Heart right ventricle (tissue), 16 donors: ENCODE measurements around the gene IGF1. TPM values are rescaled to one million over a fixed set of nuclear protein-coding genes. Genes with fewer than 3 reads are reported as not detected.

Source experiments
- ATAC-seq, 8 donors: fragments of 200-7000 bp; cut with Tn5 transposase; one replicate each; pipeline ENCODE4 v1.9.1; 2020; ENCODE audit warnings: mild to moderate bottlenecking in 8 of 8, moderate library complexity in 8 of 8, moderate number of reproducible peaks in 1 of 8
- DNase-seq, 2 donors: peaks; one replicate each; pipeline ENCODE4 v3.0.0-alpha.2; 2020
- H3K27ac ChIP-seq, 10 donors: fragments of 200-600 bp; sonication (generic) in 2 of 10; one replicate each; pipeline versions ENCODE4 v1.5.0 to v1.8.0; 2020 to 2022; ENCODE audit warnings: mild to moderate bottlenecking in 3 of 10
- H3K27me3 ChIP-seq, 7 donors: fragments of 200-600 bp; one replicate each; pipeline ENCODE4 v1.8.0; 2021 to 2022; ENCODE audit warnings: mild to moderate bottlenecking in 2 of 7
- H3K36me3 ChIP-seq, 9 donors: fragments of 200-600 bp; sonication (generic) in 1 of 9; one replicate each; pipeline versions ENCODE4 v1.5.0 to v1.8.0; 2020 to 2022; ENCODE audit warnings: mild to moderate bottlenecking in 2 of 9
- H3K4me1 ChIP-seq, 9 donors: fragments of 200-600 bp; sonication (generic) in 1 of 9; one replicate each; pipeline versions ENCODE4 v1.5.0 to v1.8.0; 2020 to 2022; ENCODE audit warnings: mild to moderate bottlenecking in 4 of 9
- H3K4me3 ChIP-seq, 10 donors: fragments of 200-600 bp; sonication (generic) in 2 of 10; one replicate each; pipeline versions ENCODE4 v1.5.0 to v1.8.0; 2020 to 2022; ENCODE audit warnings: mild to moderate bottlenecking in 7 of 10, moderate library complexity in 2 of 10
- H3K9me3 ChIP-seq, 11 donors: fragments of 200-600 bp in 10 of 11; sonication (generic) in 2 of 11; one replicate each; pipeline versions ENCODE4 v1.5.0 to v1.8.0; 2013 to 2022; ENCODE audit warnings: mild to moderate bottlenecking in 2 of 11, control low read depth in 1 of 11, moderate library complexity in 1 of 11
- CTCF ChIP-seq, 9 donors: fragments of 200-600 bp; sonication (generic) in 2 of 9; IDR thresholded peaks; one replicate each; pipeline versions ENCODE4 v1.5.0 to v1.8.0; 2021 to 2022; ENCODE audit warnings: antibody characterized with exemption in 9 of 9, mild to moderate bottlenecking in 5 of 9, moderate library complexity in 1 of 9
- WGBS, 2 donors: extraction: QIAGEN DNeasy Blood & Tissue Kit; methylation state at CpG; one replicate each; pipeline ENCODE4 v1.1.7; 2013; ENCODE audit warnings: inconsistent platforms in 1 of 2; 5-methylcytosine and 5-hydroxymethylcytosine counted together
- intact Hi-C, 10 donors: fragments of 100-400 bp; cut with DNase I; formaldehyde crosslinking; loops; one replicate each; pipeline versions ENCODE4 v1.11.1 to v1.14.2; 2022
- polyA plus RNA-seq, 2 donors: library from polyadenylated mRNA; stranded (reverse); fragments of 200-250 nt; gene quantifications; one replicate each; pipeline ENCODE4 v1.2.3, GENCODE V29; 2013
- total RNA-seq, 10 donors: library from RNA; stranded (reverse); fragmentation: NEBNext Ultra II Directional in 3 of 10; extraction: Animal tissue kit (Norgen Biotek cat#: 25700) in 3 of 10; gene quantifications; one replicate each; pipeline versions ENCODE4 v1.2.1 to v1.2.4, GENCODE V29; 2021 to 2023
- donor health status: Arrhythmogenic right ventricular cardiomyopathy.
- donor health status: ischemic (EF 13 %, LVEDD 7.1; RV severe dilation, severe dysfunction).
- donor health status: healthy with polysubstance abuse.
- donor health status: DM: no; HTN: yes; CAD: no.
- donor health status: DM: no; HTN: no; CAD: no.
- donor health status: ischemic (EF 25% LVEDD 6.9; RV normal size, moderate dysfunction).
- donor health status: ischemic (EF 25% LVEDD 5.7; RV mildly dilated, moderate dysfunction).
- donor health status: healthy.
- donor health status: DM: yes; HTN: yes; CAD: no.
- donor health status: Ischemic cardiomyopathy.
- donor health status: ischemic (EF 35%, LVEDD 5.7; RV mildly dilated, moderate dysfunction).
- donor health status: nonischemic (EF 11% LVEDD 7.7; RV severe dilation, severe dysfunction).
- donor health status: DM: yes; HTN: yes; CAD: no.
- donor health status: PGD.
- donor health status: ischemic (EF 29% LVEDD 5.4; RV normal size, mild dysfunction).
- donor health status: nonischemic (EF 23%, LVEDD 6.1; RV moderate dilation, normal function).

Gene IGF1
- total and polyA plus RNA-seq, 12 donors = 6.3 to 32.3 (median 8.9) TPM

GRCh38 chr12:102441077-102441596, 39.2 kb downstream of the IGF1 start:
- Histone ChIP-seq H3K27ac (peak overlapping the region in 1 of 10 donors; percentile 45), H3K9me3 (peaks cover 0 to 3% (median 0%) of the 10 kb centered on the region in 11 donors), H3K36me3 (no peaks in the 10 kb centered on the region), H3K4me1 (peaks cover 0 to 15% (median 0%) of the 10 kb centered on the region in 9 donors), H3K4me3 (no peak overlapping the region), H3K27me3 (peaks cover 0 to 4% (median 0%) of the 10 kb centered on the region in 7 donors)
- no peak for TF ChIP-seq CTCF (IDR thresholded peaks at IDR 0.05)
- ATAC-seq = peak in 1 of 8 donors; percentile 42
- intact Hi-C loops = no loop called here
- WGBS, 2 donors = 69 to 70% methylated on average over 1 of the region's 1 CpG
- no peak for DNase-seq

GRCh38 chr12:102439426-102440405, 40.6 kb downstream of the IGF1 start:
- intact Hi-C loops = no loop called here
- TF ChIP-seq CTCF (IDR thresholded peaks at IDR 0.05) = no peak
- WGBS, 2 donors = 49 to 54% methylated on average over 11 of the region's 11 CpGs

GRCh38 chr12:102438827-102439210, 41.5 kb downstream of the IGF1 start:
- DNase-seq (no peak), ATAC-seq (no peak)
- Histone ChIP-seq H3K27me3 (peaks cover 0 to 4% (median 0%) of the 10 kb centered on the region in 7 donors), H3K9me3 (peaks cover 0 to 3% (median 0%) of the 10 kb centered on the region in 11 donors), H3K27ac (peak overlapping the region in 4 of 10 donors; percentile 19 to 45 (median 34)), H3K4me1 (peaks cover 0 to 15% (median 0%) of the 10 kb centered on the region in 9 donors), H3K36me3 (no peaks in the 10 kb centered on the region), H3K4me3 (no peak overlapping the region)
- 39 to 45% methylated on average over 2 of the region's 2 CpGs for WGBS, 2 donors
- intact Hi-C loops = no loop called here
- TF ChIP-seq CTCF (IDR thresholded peaks at IDR 0.05) = no peak

More at GRCh38 chr12:102439426-102440405, 40.6 kb downstream of the IGF1 start:
- ATAC-seq (peak in 7 of 8 donors; percentile 23 to 72 (median 60)), DNase-seq (peak in 1 of 2 donors; percentile 19)
- Histone ChIP-seq H3K36me3 (no peaks in the 10 kb centered on the region), H3K27me3 (peaks cover 0 to 4% (median 0%) of the 10 kb centered on the region in 7 donors), H3K4me3 (no peak overlapping the region), H3K27ac (peak overlapping the region in 4 of 10 donors; percentile 35 to 47 (median 45)), H3K9me3 (peaks cover 0 to 3% (median 0%) of the 10 kb centered on the region in 11 donors), H3K4me1 (peaks cover 0 to 15% (median 0%) of the 10 kb centered on the region in 9 donors)

GRCh38 chr12:102438047-102438826, 42.1 kb downstream of the IGF1 start:
- 62 to 70% methylated on average over 11 of the region's 11 CpGs for WGBS, 2 donors
- ATAC-seq (no peak), DNase-seq (no peak)
- Histone ChIP-seq H3K27ac (peak overlapping the region in 1 of 10 donors; percentile 35), H3K4me1 (peaks cover 0 to 15% (median 0%) of the 10 kb centered on the region in 9 donors), H3K36me3 (no peaks in the 10 kb centered on the region), H3K27me3 (peaks cover 0 to 4% (median 0%) of the 10 kb centered on the region in 7 donors), H3K4me3 (no peak overlapping the region), H3K9me3 (peaks cover 0 to 3% (median 0%) of the 10 kb centered on the region in 11 donors)
- intact Hi-C loops = no loop called here
- TF ChIP-seq CTCF (IDR thresholded peaks at IDR 0.05) = no peak
